Measurements from ENCODE around the gene SHMT2.

- TF ChIP-seq POLR2A (IDR thresholded peaks at IDR 0.05; ENCODE audit: low read depth, low read length) (no peak), POLR2AphosphoS5 (IDR thresholded peaks at IDR 0.05; ENCODE audit: low read depth, low read length) (no peak), TAF1 (IDR thresholded peaks at IDR 0.05; ENCODE audit: low read depth, low read length) (no peak), SPI1 (IDR thresholded peaks at IDR 0.05; ENCODE audit: low read depth, low read length) (no peak), POU2F2 (IDR thresholded peaks at IDR 0.05; ENCODE audit: low read depth, low read length) (no peak), PAX5 (IDR thresholded peaks at IDR 0.05; ENCODE audit: insufficient read depth, low read length, severe bottlenecking) (no peak)
These were observed 8.1 kb downstream of the SHMT2 start for GRCh38 chr12:57237596-57237931.

All from GM12891 (cell line).